Keratinocyte (primary cell): ENCODE results near the gene RASIP1. TPM values are rescaled to one million over a fixed set of nuclear protein-coding genes. Genes with fewer than 3 reads are reported as not detected.

Experiments used
- DNase-seq: peaks from one replicate; pipeline ENCODE4 v3.0.0-alpha.2; 2011; ENCODE audit warnings: low read depth, missing footprints, low spot score
- FAIRE-seq: peaks from 2 replicates; lab custom pipeline; 2011; peaks lifted over from hg19 to GRCh38; lab: Jason Lieb, UNC
- H2AFZ ChIP-seq: 2 replicates; pipeline ENCODE4 v1.6.0; 2012; ENCODE audit warnings: low read length, control low read depth, inconsistent platforms; ENCODE audit not compliant: control insufficient read depth
- H3K27ac ChIP-seq: 2 replicates; pipeline ENCODE4 v1.5.1; 2011; ENCODE audit warnings: low read length; ENCODE audit not compliant: control insufficient read depth, insufficient read depth
- H3K27me3 ChIP-seq: 3 replicates; pipeline ENCODE4 v1.6.0; 2011; ENCODE audit warnings: low read length; ENCODE audit not compliant: control insufficient read depth, insufficient read depth; ENCODE audit errors: extremely low read depth
- H3K36me3 ChIP-seq, 2 experiments: 2 replicates in 1 of 2; 3 replicates in 1 of 2; pipeline ENCODE4 v1.5.1; 2011; ENCODE audit warnings: low read length in 2 of 2, mild to moderate bottlenecking in 1 of 2; ENCODE audit not compliant: control insufficient read depth in 2 of 2, insufficient read depth in 2 of 2; ENCODE audit errors: extremely low read depth in 1 of 2
- H3K4me1 ChIP-seq: 3 replicates; pipeline ENCODE4 v1.5.1; 2011; ENCODE audit warnings: low read length; ENCODE audit not compliant: control insufficient read depth, insufficient read depth; ENCODE audit errors: extremely low read depth
- H3K4me2 ChIP-seq: 3 replicates; pipeline ENCODE4 v1.6.0; 2011; ENCODE audit warnings: low read depth, low read length; ENCODE audit not compliant: control insufficient read depth, insufficient read depth; ENCODE audit errors: extremely low read depth
- H3K4me3 ChIP-seq, 3 experiments: fragments of 200-600 bp in 1 of 3; sonication (generic) in 1 of 3; 2 replicates in 2 of 3; 3 replicates in 1 of 3; pipeline ENCODE4 v1.5.1; 2011 to 2016; ENCODE audit warnings: low read length in 3 of 3, mild to moderate bottlenecking in 3 of 3, control low read depth in 2 of 3, inconsistent platforms in 1 of 3, low read depth in 1 of 3, mixed read lengths in 1 of 3, mixed run types in 1 of 3, moderate library complexity in 1 of 3; ENCODE audit not compliant: control insufficient read depth in 2 of 3, insufficient read depth in 2 of 3; ENCODE audit errors: extremely low read depth in 1 of 3
- H3K79me2 ChIP-seq: 2 replicates; pipeline ENCODE4 v1.6.0; 2012; ENCODE audit warnings: low read length; ENCODE audit not compliant: control insufficient read depth, insufficient read depth
- H3K9ac ChIP-seq: 3 replicates; pipeline ENCODE4 v1.6.0; 2011; ENCODE audit warnings: low read length; ENCODE audit not compliant: control insufficient read depth, insufficient read depth; ENCODE audit errors: extremely low read depth
- H3K9me1 ChIP-seq: 3 replicates; pipeline ENCODE4 v1.6.0; 2011; ENCODE audit warnings: low read length; ENCODE audit not compliant: control insufficient read depth, insufficient read depth; ENCODE audit errors: extremely low read depth
- H3K9me3 ChIP-seq: 2 replicates; pipeline ENCODE4 v1.5.1; 2012; ENCODE audit warnings: low read depth, low read length; ENCODE audit not compliant: control insufficient read depth
- H4K20me1 ChIP-seq: 3 replicates; pipeline ENCODE4 v1.6.0; 2011; ENCODE audit warnings: low read length; ENCODE audit not compliant: control insufficient read depth, insufficient read depth; ENCODE audit errors: extremely low read depth
- CTCF ChIP-seq, 3 experiments: IDR thresholded peaks in 1 of 3; conservative IDR thresholded peaks in 1 of 3; optimal IDR thresholded peaks in 1 of 3; 2 replicates in 2 of 3; 3 replicates in 1 of 3; pipeline versions ENCODE3 to v1.5.1; 2011; ENCODE audit warnings: low read length in 3 of 3, mild to moderate bottlenecking in 3 of 3, moderate library complexity in 2 of 3, control low read depth in 1 of 3, inconsistent platforms in 1 of 3; ENCODE audit not compliant: insufficient read depth in 2 of 3; ENCODE audit errors: extremely low read depth in 1 of 3
- EZH2 ChIP-seq: IDR thresholded peaks from one replicate; pipeline ENCODE4 v1.6.1; 2012; ENCODE audit warnings: inconsistent platforms, mild to moderate bottlenecking, low read length, moderate library complexity
- dilution Hi-C: fragments of 300-500 bp; cut with MboI; formaldehyde crosslinking; loops from one replicate; pipeline ENCODE4 v1.7.0; 2020; ENCODE audit warnings: low sequenced_read_pairs; ENCODE audit not compliant: extremely low pct_ligation_motif_present
- polyA plus RNA-seq, 5 experiments: library from polyadenylated mRNA; depleted of rRNA in 3 of 5; stranded (reverse) in 3 of 5; stranded (forward) in 1 of 5; unstranded in 1 of 5; fragments of >200 nt; gene quantifications; 1 replicate in 1 of 5; 2 replicates in 3 of 5; 3 replicates in 1 of 5; pipeline versions ENCODE4 v1.2.1 to v1.2.3, GENCODE V29; 2011 to 2012; ENCODE audit warnings: missing spikeins in 2 of 5, low read depth in 1 of 5, low replicate concordance in 1 of 5

Gene RASIP1
- polyA plus RNA-seq, 1 donor (not counting 4 experiments of a cell fraction or from before 2014, with no cell fraction given): 2.3 TPM

- Histone ChIP-seq H3K9ac (no peak overlapping the region), H3K79me2 (no peaks in the 10 kb centered on the region), H3K27ac (no peak overlapping the region), H3K36me3 (peaks cover 0 to 6% of the 10 kb centered on the region in 2 experiments), H3K9me3 (no peaks in the 10 kb centered on the region), H2AFZ (no peak overlapping the region), H3K27me3 (no peaks in the 10 kb centered on the region), H3K4me1 (peaks cover 1% of the 10 kb centered on the region), H3K4me3 (no peak overlapping the region), H4K20me1 (no peaks in the 10 kb centered on the region), H3K9me1 (no peaks in the 10 kb centered on the region), H3K4me2 (no peak overlapping the region)
- no peak for FAIRE-seq
- TF ChIP-seq EZH2 (no peak), CTCF (optimal IDR thresholded peaks at IDR 0.05 in 1 of 3, IDR thresholded peaks at IDR 0.05 in 1 of 3, conservative IDR thresholded peaks at IDR 0.05 in 1 of 3; ENCODE audit: extremely low read depth in 1 of 3, insufficient read depth in 2 of 3, low read length in 3 of 3) (no peak)
- no peak for DNase-seq
- dilution Hi-C loops: no loop called here
Measured at GRCh38 chr19:48731452-48731851, 9.0 kb downstream of the RASIP1 start.

GRCh38 chr19:48728911-48729664 is 11.3 kb downstream of the RASIP1 start:
- no peak for DNase-seq
- FAIRE-seq: no peak
- H3K9ac ChIP-seq: peak overlapping the region; percentile 35
- H3K9me1 ChIP-seq: no peaks in the 10 kb centered on the region
- H4K20me1 ChIP-seq: no peaks in the 10 kb centered on the region
- H3K9me3 ChIP-seq: no peaks in the 10 kb centered on the region
- TF ChIP-seq EZH2 (no peak), CTCF (optimal IDR thresholded peaks at IDR 0.05 in 1 of 3, IDR thresholded peaks at IDR 0.05 in 1 of 3, conservative IDR thresholded peaks at IDR 0.05 in 1 of 3; ENCODE audit: extremely low read depth in 1 of 3, insufficient read depth in 2 of 3, low read length in 3 of 3) (peak in 2 of 3 experiments; percentile 4 to 34)
- H3K4me3 ChIP-seq: peak overlapping the region in 2 of 3 experiments; percentile 24 to 56
- peak overlapping the region; percentile 55 for H3K4me2 ChIP-seq
- dilution Hi-C loops: no loop called here
- H3K36me3 ChIP-seq: peaks cover 0 to 6% of the 10 kb centered on the region in 2 experiments
- H3K27me3 ChIP-seq: no peaks in the 10 kb centered on the region
- H3K27ac ChIP-seq: no peak overlapping the region
- peak overlapping the region; percentile 46 for H2AFZ ChIP-seq
- H3K4me1 ChIP-seq: peaks cover 14% of the 10 kb centered on the region
- H3K79me2 ChIP-seq: no peaks in the 10 kb centered on the region
